Activated T-helper 2 cell treated with anti-CD3 and anti-CD28 coated beads, Interferon-gamma antibody, Interleukin-2, Interleukin-4, amounts not matched to agents 10 μg/mL and 5 μg/mL and 100 μg/mL, durations not matched to agents 14 hours and 24 hours and 36 hours (primary cell): ENCODE data around the gene LMO2. TPM values are rescaled to one million over a fixed set of nuclear protein-coding genes. Genes with fewer than 3 reads are reported as not detected.

ENCODE experiments used
- DNase-seq: peaks from one replicate; pipeline ENCODE4 v3.0.0; 2021; ENCODE audit warnings: low spot score
- H3K27ac Mint-ChIP-seq: one replicate; pipeline ENCODE4 v1.8.0; 2021; ENCODE audit warnings: mixed read lengths
- H3K27me3 Mint-ChIP-seq: one replicate; pipeline ENCODE4 v1.8.0; 2021; ENCODE audit warnings: low read depth, mixed read lengths
- H3K36me3 Mint-ChIP-seq: one replicate; pipeline ENCODE4 v1.8.0; 2021; ENCODE audit warnings: low read depth, mixed read lengths
- H3K4me1 Mint-ChIP-seq: one replicate; pipeline ENCODE4 v1.8.0; 2021; ENCODE audit warnings: low read depth, mixed read lengths
- H3K4me3 Mint-ChIP-seq: one replicate; pipeline ENCODE4 v1.8.0; 2021; ENCODE audit warnings: low read depth, mild to moderate bottlenecking, moderate library complexity, mixed read lengths
- H3K9me3 Mint-ChIP-seq: one replicate; pipeline ENCODE4 v1.8.0; 2021; ENCODE audit warnings: mixed read lengths
- intact Hi-C: fragments of 100-400 bp; cut with micrococcal nuclease; formaldehyde crosslinking; loops from one replicate; pipeline ENCODE4 v1.15.1; 2023
- total RNA-seq: library from RNA; stranded (reverse); gene quantifications from 2 replicates; pipeline ENCODE4 v1.2.3, GENCODE V29; 2022

Gene LMO2
- total RNA-seq, 1 donor from 2014 or later: not detected

- intact Hi-C loops: loop anchor here (2.0 to 10.0 kb wide), 5 partner anchors 23 to 1381 kb away; no protein-coding TSS in a partner anchor
- Mint-ChIP-seq H3K27me3 (peaks cover 76% of the 10 kb centered on the region), H3K4me3 (peak overlapping the region; percentile 16), H3K4me1 (peaks cover 19% of the 10 kb centered on the region), H3K36me3 (no peaks in the 10 kb centered on the region), H3K27ac (peak overlapping the region; percentile 46), H3K9me3 (no peaks in the 10 kb centered on the region)
- peak; percentile 59 for DNase-seq
Observed at GRCh38 chr11:33893711-33894397, 2.0 kb upstream of the LMO2 start.

GRCh38 chr11:33892906-33893594 is 1.2 kb upstream of the LMO2 start:
- Mint-ChIP-seq H3K4me3 (no peak overlapping the region), H3K4me1 (peaks cover 19% of the 10 kb centered on the region), H3K27me3 (peaks cover 82% of the 10 kb centered on the region), H3K36me3 (no peaks in the 10 kb centered on the region), H3K27ac (no peak overlapping the region), H3K9me3 (no peaks in the 10 kb centered on the region)
- intact Hi-C loops: loop anchor here (2.0 to 10.0 kb wide), 4 partner anchors 22 to 1382 kb away; no protein-coding TSS in a partner anchor
- no peak for DNase-seq

- Mint-ChIP-seq H3K27me3 (peaks cover 83% of the 10 kb centered on the region), H3K9me3 (no peaks in the 10 kb centered on the region), H3K4me1 (peaks cover 19% of the 10 kb centered on the region), H3K27ac (no peak overlapping the region), H3K4me3 (no peak overlapping the region), H3K36me3 (no peaks in the 10 kb centered on the region)
- intact Hi-C loops: loop anchor here (10.0 kb wide), 2 partner anchors 345 to 1385 kb away; no protein-coding TSS in a partner anchor
- DNase-seq: no peak
Observed at GRCh38 chr11:33889821-33890378, 2.0 kb downstream of the LMO2 start.

- DNase-seq: no peak
- Mint-ChIP-seq H3K36me3 (no peaks in the 10 kb centered on the region), H3K27ac (no peak overlapping the region), H3K27me3 (peaks cover 78% of the 10 kb centered on the region), H3K4me1 (peaks cover 15% of the 10 kb centered on the region), H3K9me3 (no peaks in the 10 kb centered on the region), H3K4me3 (no peak overlapping the region)
- intact Hi-C loops: no loop called here
Observed at GRCh38 chr11:33889296-33889695, 2.6 kb downstream of the LMO2 start.

GRCh38 chr11:33887886-33888285 is 4.0 kb downstream of the LMO2 start:
- peaks cover 78% of the 10 kb centered on the region for H3K27me3 Mint-ChIP-seq
- H3K9me3 Mint-ChIP-seq: no peaks in the 10 kb centered on the region
- H3K4me3 Mint-ChIP-seq: no peak overlapping the region
- no peak for DNase-seq
- no peak overlapping the region for H3K27ac Mint-ChIP-seq
- intact Hi-C loops: no loop called here
- no peaks in the 10 kb centered on the region for H3K36me3 Mint-ChIP-seq
- peaks cover 1% of the 10 kb centered on the region for H3K4me1 Mint-ChIP-seq

- Mint-ChIP-seq H3K4me1 (no peaks in the 10 kb centered on the region), H3K9me3 (no peaks in the 10 kb centered on the region), H3K36me3 (no peaks in the 10 kb centered on the region), H3K27me3 (peaks cover 80% of the 10 kb centered on the region), H3K27ac (no peak overlapping the region), H3K4me3 (no peak overlapping the region)
- no peak for DNase-seq
- intact Hi-C loops: no loop called here
Observed at GRCh38 chr11:33885338-33886005, 6.4 kb downstream of the LMO2 start.

- Mint-ChIP-seq H3K27me3 (peaks cover 81% of the 10 kb centered on the region), H3K4me3 (no peak overlapping the region), H3K36me3 (no peaks in the 10 kb centered on the region), H3K4me1 (no peaks in the 10 kb centered on the region), H3K9me3 (no peaks in the 10 kb centered on the region), H3K27ac (no peak overlapping the region)
- no peak for DNase-seq
- intact Hi-C loops: no loop called here
Observed at GRCh38 chr11:33884601-33885000, 7.3 kb downstream of the LMO2 start.

- Mint-ChIP-seq H3K4me3 (no peak overlapping the region), H3K27me3 (peaks cover 78% of the 10 kb centered on the region), H3K9me3 (no peaks in the 10 kb centered on the region), H3K27ac (no peak overlapping the region), H3K4me1 (no peaks in the 10 kb centered on the region), H3K36me3 (no peaks in the 10 kb centered on the region)
- intact Hi-C loops: no loop called here
- DNase-seq: no peak
Observed at GRCh38 chr11:33884035-33884434, 7.8 kb downstream of the LMO2 start.

GRCh38 chr11:33881651-33882503 is 10.0 kb downstream of the LMO2 start:
- intact Hi-C loops: no loop called here
- Mint-ChIP-seq H3K9me3 (no peaks in the 10 kb centered on the region), H3K36me3 (no peaks in the 10 kb centered on the region), H3K27me3 (peaks cover 75% of the 10 kb centered on the region), H3K4me1 (no peaks in the 10 kb centered on the region), H3K4me3 (no peak overlapping the region), H3K27ac (no peak overlapping the region)
- no peak for DNase-seq

GRCh38 chr11:33880979-33881378 is 10.9 kb downstream of the LMO2 start:
- H3K36me3 Mint-ChIP-seq: no peaks in the 10 kb centered on the region
- H3K4me1 Mint-ChIP-seq: no peaks in the 10 kb centered on the region
- peaks cover 76% of the 10 kb centered on the region for H3K27me3 Mint-ChIP-seq
- DNase-seq: no peak
- no peaks in the 10 kb centered on the region for H3K9me3 Mint-ChIP-seq
- no peak overlapping the region for H3K27ac Mint-ChIP-seq
- H3K4me3 Mint-ChIP-seq: no peak overlapping the region
- intact Hi-C loops: no loop called here

- H3K27ac Mint-ChIP-seq: no peak overlapping the region
- no peak for DNase-seq
- H3K4me1 Mint-ChIP-seq: no peaks in the 10 kb centered on the region
- H3K27me3 Mint-ChIP-seq: peaks cover 82% of the 10 kb centered on the region
- H3K36me3 Mint-ChIP-seq: no peaks in the 10 kb centered on the region
- intact Hi-C loops: no loop called here
- no peak overlapping the region for H3K4me3 Mint-ChIP-seq
- H3K9me3 Mint-ChIP-seq: no peaks in the 10 kb centered on the region
Observed at GRCh38 chr11:33879375-33879774, 12.5 kb downstream of the LMO2 start.

GRCh38 chr11:33877038-33877437 is 14.8 kb downstream of the LMO2 start:
- H3K27ac Mint-ChIP-seq: no peak overlapping the region
- no peaks in the 10 kb centered on the region for H3K9me3 Mint-ChIP-seq
- H3K4me3 Mint-ChIP-seq: no peak overlapping the region
- intact Hi-C loops: no loop called here
- H3K27me3 Mint-ChIP-seq: peaks cover 81% of the 10 kb centered on the region
- no peak for DNase-seq
- no peaks in the 10 kb centered on the region for H3K36me3 Mint-ChIP-seq
- H3K4me1 Mint-ChIP-seq: no peaks in the 10 kb centered on the region
